ENCODE data around the gene RPL7L1. TPM values are rescaled to one million over a fixed set of nuclear protein-coding genes. Genes with fewer than 3 reads are reported as not detected.

RPL7L1 gene
- total and polyA plus RNA-seq, 9 donors, result 48.6 to 97.8 (median 68.1) TPM

- no peak overlapping the region for H3K4me3 ChIP-seq
- H3K36me3 ChIP-seq, result no peaks in the 10 kb centered on the region
- 69 to 72% (median 70%) methylated on average over 4 of the region's 4 CpGs for WGBS, 3 donors
- TF ChIP-seq CTCF (IDR thresholded peaks at IDR 0.05) (no peak), EP300 (IDR thresholded peaks at IDR 0.05) (no peak), POLR2A (IDR thresholded peaks at IDR 0.05) (no peak)
- H3K27me3 ChIP-seq, result no peaks in the 10 kb centered on the region
- H3K4me1 ChIP-seq (ENCODE audit: insufficient read depth), result peaks cover 4% of the 10 kb centered on the region
- H3K27ac ChIP-seq, result no peak overlapping the region
- no peaks in the 10 kb centered on the region for H3K9me3 ChIP-seq
- intact Hi-C loops (cut with DNase I), result loop anchor here in 1 of 4 donors (10.0 kb wide), 1 partner anchor 50 kb away; the partner anchor contains the start of gene GNMT
- DNase-seq, result no peak
Measured at GRCh38 chr6:42914546-42914945, 35.1 kb downstream of the RPL7L1 start.

GRCh38 chr6:42915732-42916131 is 36.3 kb downstream of the RPL7L1 start, which contains the start of gene PTCRA:
Gene PTCRA, plus strand, starts transcription at chr6:42916053. Its CDS starts 17 bp downstream, at chr6:42916070.
- TF ChIP-seq POLR2A (IDR thresholded peaks at IDR 0.05) (no peak), EP300 (IDR thresholded peaks at IDR 0.05) (no peak), CTCF (IDR thresholded peaks at IDR 0.05) (no peak)
- no peak for DNase-seq
- H3K4me1 ChIP-seq (ENCODE audit: insufficient read depth), result peaks cover 4% of the 10 kb centered on the region
- 71 to 79% (median 77%) methylated on average over 10 of the region's 10 CpGs for WGBS, 3 donors
- no peaks in the 10 kb centered on the region for H3K9me3 ChIP-seq
- H3K4me3 ChIP-seq, result no peak within 1 kb of the TSS
- no peaks in the 10 kb centered on the region for H3K36me3 ChIP-seq
- H3K27me3 ChIP-seq, result no peaks in the 10 kb centered on the region
- intact Hi-C loops (cut with DNase I), result loop anchor here in 2 of 4 donors (5.0 to 10.0 kb wide), 2 partner anchors 49 to 232 kb away; partner anchors contain the start of gene GNMT (in 1 of the 2)
- no peak within 1 kb of the TSS for H3K27ac ChIP-seq

- WGBS, 3 donors, result 82 to 93% (median 84%) methylated on average over 1 of the region's 1 CpG
- TF ChIP-seq POLR2A (IDR thresholded peaks at IDR 0.05) (no peak), EP300 (IDR thresholded peaks at IDR 0.05) (no peak), CTCF (IDR thresholded peaks at IDR 0.05) (no peak)
- intact Hi-C loops (cut with DNase I), result loop anchor here in 2 of 4 donors (5.0 to 10.0 kb wide), 2 partner anchors 49 to 231 kb away; partner anchors contain the start of gene GNMT (in 1 of the 2)
- Histone ChIP-seq H3K9me3 (no peaks in the 10 kb centered on the region), H3K4me3 (no peak overlapping the region), H3K27ac (no peak overlapping the region), H3K36me3 (no peaks in the 10 kb centered on the region), H3K4me1 (ENCODE audit: insufficient read depth) (peaks cover 3% of the 10 kb centered on the region), H3K27me3 (no peaks in the 10 kb centered on the region)
- DNase-seq, result no peak
Measured at GRCh38 chr6:42916288-42916687, 36.9 kb downstream of the RPL7L1 start.

GRCh38 chr6:42921801-42922200 is 42.4 kb downstream of the RPL7L1 start:
- no peak overlapping the region for H3K4me3 ChIP-seq
- no peaks in the 10 kb centered on the region for H3K27me3 ChIP-seq
- no peaks in the 10 kb centered on the region for H3K9me3 ChIP-seq
- intact Hi-C loops (cut with DNase I), result no loop called here
- no peaks in the 10 kb centered on the region for H3K36me3 ChIP-seq
- H3K27ac ChIP-seq, result no peak overlapping the region
- no peak for DNase-seq
- WGBS, 3 donors, result 53 to 65% (median 54%) methylated on average over 6 of the region's 6 CpGs
- H3K4me1 ChIP-seq (ENCODE audit: insufficient read depth), result no peaks in the 10 kb centered on the region
- TF ChIP-seq CTCF (IDR thresholded peaks at IDR 0.05) (no peak), POLR2A (IDR thresholded peaks at IDR 0.05) (no peak), EP300 (IDR thresholded peaks at IDR 0.05) (no peak)
